SU-DHL-6 (cell line): Measurements from ENCODE around the gene GRB10.

Experiments used
- H2AFZ ChIP-seq: fragments of 200-600 bp; sonication (generic); 2 replicates; pipeline ENCODE4 v1.6.1; 2014; ENCODE audit warnings: low read depth, mild to moderate bottlenecking, moderate library complexity, mixed read lengths, antibody characterized with exemption, low read length; ENCODE audit not compliant: severe bottlenecking
- H3F3A ChIP-seq: fragments of 200-600 bp; shearing (Covaris generic); 2 replicates; pipeline ENCODE4 v1.6.0; 2016; ENCODE audit warnings: antibody characterized with exemption, mild to moderate bottlenecking; ENCODE audit not compliant: insufficient read depth
- H3K27ac ChIP-seq: fragments of 200-600 bp; sonication (generic); 2 replicates; pipeline ENCODE4 v1.5.1; 2016; ENCODE audit warnings: low read depth, mild to moderate bottlenecking, low read length, moderate library complexity, mixed read lengths
- H3K27me3 ChIP-seq: fragments of 200-600 bp; sonication (generic), shearing (Covaris generic); 2 replicates; pipeline ENCODE4 v1.6.0; 2014; ENCODE audit warnings: mild to moderate bottlenecking, low read length
- H3K36me3 ChIP-seq: fragments of 200-600 bp; sonication (generic); 2 replicates; pipeline ENCODE4 v1.6.1; 2014; ENCODE audit warnings: mild to moderate bottlenecking, low read length, mixed read lengths
- H3K4me2 ChIP-seq: fragments of 300-600, 200-600 bp; shearing (Covaris generic), sonication (generic); 2 replicates; pipeline ENCODE4 v1.6.0; 2014; ENCODE audit warnings: low read length, low read depth, mild to moderate bottlenecking; ENCODE audit not compliant: poor library complexity, severe bottlenecking
- H3K4me3 ChIP-seq: fragments of 200-600 bp; sonication (generic); 2 replicates; pipeline ENCODE4 v1.5.1; 2014; ENCODE audit warnings: antibody characterized with exemption, low read length, mild to moderate bottlenecking, mixed read lengths; ENCODE audit not compliant: insufficient read depth, poor library complexity, severe bottlenecking
- H3K79me2 ChIP-seq: fragments of 200-600 bp; sonication (generic); 2 replicates; pipeline ENCODE4 v1.6.1; 2014; ENCODE audit warnings: mild to moderate bottlenecking, low read length, moderate library complexity; ENCODE audit not compliant: insufficient read depth
- H3K9ac ChIP-seq: fragments of 200-600 bp; sonication (generic); 2 replicates; pipeline ENCODE4 v1.7.0; 2014; ENCODE audit warnings: mild to moderate bottlenecking, low read length
- H3K9me2 ChIP-seq: fragments of 200-600 bp; sonication (generic); replicated peaks from 2 replicates; pipeline ENCODE4 v1.6.1; 2014; ENCODE audit warnings: low read length; ENCODE audit not compliant: insufficient read depth
- H3K9me3 ChIP-seq: fragments of 200-600 bp; sonication (generic); 2 replicates; pipeline ENCODE4 v1.6.1; 2014; ENCODE audit warnings: low read length, mixed read lengths; ENCODE audit not compliant: insufficient read depth
- H4K20me1 ChIP-seq: fragments of 200-600 bp; sonication (generic); 2 replicates; pipeline ENCODE4 v1.6.1; 2014; ENCODE audit warnings: low read depth, mild to moderate bottlenecking, antibody characterized with exemption, low read length, moderate library complexity, mixed read lengths
- CTCF ChIP-seq: fragments of 200-600 bp; sonication (generic); IDR thresholded peaks from one replicate; pipeline ENCODE4 v1.5.1; 2017; ENCODE audit warnings: antibody characterized with exemption, mild to moderate bottlenecking, low read length, moderate library complexity; ENCODE audit not compliant: insufficient read depth, poor library complexity, severe bottlenecking
- EZH2phosphoT487 ChIP-seq: fragments of 200-600 bp; sonication (generic), shearing (Covaris generic); conservative IDR thresholded peaks from 2 replicates; pipeline ENCODE4 v1.6.1; 2018; ENCODE audit warnings: mild to moderate bottlenecking, antibody characterized with exemption, low read length, moderate library complexity, mixed read lengths

GRB10 gene

GRCh38 chr7:50805447-50806125 lies 22.9 kb upstream of the GRB10 start:
- H2AFZ ChIP-seq = no peak overlapping the region
- no peak overlapping the region for H3K27ac ChIP-seq
- H3F3A ChIP-seq = no peaks in the 10 kb centered on the region
- no peaks in the 10 kb centered on the region for H3K27me3 ChIP-seq
- no peaks in the 10 kb centered on the region for H4K20me1 ChIP-seq
- no peaks in the 10 kb centered on the region for H3K9me3 ChIP-seq
- no peaks in the 10 kb centered on the region for H3K9me2 ChIP-seq
- no peaks in the 10 kb centered on the region for H3K36me3 ChIP-seq
- no peak overlapping the region for H3K9ac ChIP-seq
- TF ChIP-seq EZH2phosphoT487 (no peak), CTCF (no peak)
- no peak overlapping the region for H3K4me2 ChIP-seq
- no peaks in the 10 kb centered on the region for H3K79me2 ChIP-seq
- no peak overlapping the region for H3K4me3 ChIP-seq

- no peak for TF ChIP-seq CTCF
- no peak for TF ChIP-seq EZH2phosphoT487
- H3K4me2 ChIP-seq = no peak overlapping the region
- H3K9ac ChIP-seq = no peak overlapping the region
Measured at GRCh38 chr7:50803359-50804337, 21.0 kb upstream of the GRB10 start.

GRCh38 chr7:50801907-50802306 lies 19.2 kb upstream of the GRB10 start:
- Histone ChIP-seq H3K36me3 (no peaks in the 10 kb centered on the region), H3K4me2 (no peak overlapping the region), H3K27ac (no peak overlapping the region), H2AFZ (no peak overlapping the region), H4K20me1 (no peaks in the 10 kb centered on the region), H3K79me2 (no peaks in the 10 kb centered on the region), H3F3A (no peaks in the 10 kb centered on the region), H3K9ac (no peak overlapping the region), H3K9me2 (no peaks in the 10 kb centered on the region), H3K27me3 (no peaks in the 10 kb centered on the region), H3K4me3 (no peak overlapping the region), H3K9me3 (no peaks in the 10 kb centered on the region)
- TF ChIP-seq CTCF (no peak), EZH2phosphoT487 (no peak)

More at GRCh38 chr7:50803359-50804337, 21.0 kb upstream of the GRB10 start:
- Histone ChIP-seq H3K4me3 (no peak overlapping the region), H3K27ac (no peak overlapping the region), H2AFZ (no peak overlapping the region), H3F3A (no peaks in the 10 kb centered on the region), H3K9me3 (no peaks in the 10 kb centered on the region), H3K79me2 (no peaks in the 10 kb centered on the region), H3K27me3 (no peaks in the 10 kb centered on the region), H4K20me1 (no peaks in the 10 kb centered on the region), H3K9me2 (no peaks in the 10 kb centered on the region), H3K36me3 (no peaks in the 10 kb centered on the region)
